HG02763 (cell line): ENCODE measurements around the gene TTC23.
"Not testable (repeated sequence)": the region's sequence is repeated elsewhere in the genome, so short reads cannot be mapped to it uniquely, and the experiment has no call there.

Experiments used
- ATAC-seq: cut with Tn5 transposase; IDR thresholded peaks from one replicate; pipeline ENCODE4 v1.9.1; 2021; ENCODE audit warnings: mild to moderate bottlenecking, moderate library complexity; ENCODE audit not compliant: unreplicated experiment

Gene TTC23

GRCh38 chr15:99201408-99202175 lies 47.8 kb downstream of the TTC23 start:
- ATAC-seq, result no peak

- ATAC-seq, result no peak
Measured at GRCh38 chr15:99197856-99198255, 51.5 kb downstream of the TTC23 start.

GRCh38 chr15:99192181-99192580 lies 57.2 kb downstream of the TTC23 start:
- not testable (repeated sequence) for ATAC-seq

GRCh38 chr15:99187936-99188335 lies 61.4 kb downstream of the TTC23 start:
- no peak for ATAC-seq

GRCh38 chr15:99185414-99186130 lies 63.8 kb downstream of the TTC23 start:
- no peak for ATAC-seq

GRCh38 chr15:99182791-99183190 lies 66.6 kb downstream of the TTC23 start:
- no peak for ATAC-seq

GRCh38 chr15:99181545-99181971 lies 67.8 kb downstream of the TTC23 start:
- no peak for ATAC-seq

- no peak for ATAC-seq
Measured at GRCh38 chr15:99180964-99181306, 68.4 kb downstream of the TTC23 start.

- no peak for ATAC-seq
Measured at GRCh38 chr15:99180086-99180963, 69.1 kb downstream of the TTC23 start.

- ATAC-seq, result no peak
Measured at GRCh38 chr15:99177679-99178078, 71.7 kb downstream of the TTC23 start.

GRCh38 chr15:99176757-99177156 lies 72.6 kb downstream of the TTC23 start:
- no peak for ATAC-seq

- ATAC-seq, result no peak
Measured at GRCh38 chr15:99174567-99175395, 74.6 kb downstream of the TTC23 start.

GRCh38 chr15:99172989-99173388 lies 76.4 kb downstream of the TTC23 start:
- ATAC-seq, result no peak

GRCh38 chr15:99172171-99172570 lies 77.2 kb downstream of the TTC23 start:
- ATAC-seq, result no peak

GRCh38 chr15:99170476-99171065 lies 78.8 kb downstream of the TTC23 start:
- no peak for ATAC-seq

GRCh38 chr15:99169769-99170311 lies 79.5 kb downstream of the TTC23 start:
- ATAC-seq, result no peak

- no peak for ATAC-seq
Measured at GRCh38 chr15:99168601-99169580, 80.5 kb downstream of the TTC23 start.

GRCh38 chr15:99167640-99168039 lies 81.7 kb downstream of the TTC23 start:
- no peak for ATAC-seq

GRCh38 chr15:99167201-99167600 lies 82.2 kb downstream of the TTC23 start:
- ATAC-seq, result no peak
